HG03060 (cell line): ENCODE measurements around the gene FAM53B.

Experiments
- ATAC-seq: cut with Tn5 transposase; IDR thresholded peaks from one replicate; pipeline ENCODE4 v1.9.1; 2021; ENCODE audit warnings: low read depth, moderate number of reproducible peaks; ENCODE audit not compliant: unreplicated experiment

FAM53B gene

DNA sequence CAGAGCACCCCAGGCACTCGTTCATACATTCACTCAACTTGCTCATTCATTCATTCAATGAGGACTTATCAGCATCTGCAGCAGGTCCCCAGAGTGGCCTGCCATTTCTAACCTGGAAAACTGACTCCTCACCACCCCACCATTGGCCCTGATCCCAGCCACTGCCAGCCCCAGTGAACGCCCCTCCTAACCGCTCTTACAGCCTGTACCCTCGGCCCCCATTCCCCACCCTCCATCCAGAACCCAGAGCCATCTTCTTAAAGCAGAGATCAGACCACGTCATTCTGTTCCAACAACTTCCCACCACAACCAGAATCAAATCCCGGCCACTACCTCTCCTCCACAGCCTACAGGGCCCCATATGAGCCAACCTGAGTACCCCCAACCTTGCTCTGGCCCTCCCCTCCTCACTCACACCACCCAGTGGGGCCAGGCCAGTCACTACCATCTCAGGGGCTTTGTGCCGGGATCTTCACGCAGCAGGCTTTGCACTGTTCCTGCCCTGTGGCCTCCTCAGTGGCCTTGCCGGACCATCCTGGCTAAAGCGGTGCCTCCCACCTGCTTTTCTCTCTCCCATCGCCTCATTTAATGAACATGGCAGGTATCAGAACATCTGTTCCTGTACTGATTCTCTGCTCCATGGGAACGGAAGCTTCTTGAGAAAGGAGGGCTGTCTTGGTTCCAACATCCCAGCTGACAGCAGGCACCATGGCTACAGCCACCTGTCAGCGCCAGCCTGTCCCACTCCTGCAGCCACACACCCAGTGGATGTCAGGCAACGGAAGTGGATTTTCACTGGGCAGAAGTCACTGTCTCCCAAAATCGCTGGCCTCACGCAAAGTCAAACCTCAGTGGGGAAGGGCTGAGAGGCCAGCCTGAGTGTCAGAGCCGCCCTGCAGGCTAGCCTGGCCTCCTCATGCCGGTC, 45.4 kb downstream of the FAM53B start:
- no peak for ATAC-seq

DNA sequence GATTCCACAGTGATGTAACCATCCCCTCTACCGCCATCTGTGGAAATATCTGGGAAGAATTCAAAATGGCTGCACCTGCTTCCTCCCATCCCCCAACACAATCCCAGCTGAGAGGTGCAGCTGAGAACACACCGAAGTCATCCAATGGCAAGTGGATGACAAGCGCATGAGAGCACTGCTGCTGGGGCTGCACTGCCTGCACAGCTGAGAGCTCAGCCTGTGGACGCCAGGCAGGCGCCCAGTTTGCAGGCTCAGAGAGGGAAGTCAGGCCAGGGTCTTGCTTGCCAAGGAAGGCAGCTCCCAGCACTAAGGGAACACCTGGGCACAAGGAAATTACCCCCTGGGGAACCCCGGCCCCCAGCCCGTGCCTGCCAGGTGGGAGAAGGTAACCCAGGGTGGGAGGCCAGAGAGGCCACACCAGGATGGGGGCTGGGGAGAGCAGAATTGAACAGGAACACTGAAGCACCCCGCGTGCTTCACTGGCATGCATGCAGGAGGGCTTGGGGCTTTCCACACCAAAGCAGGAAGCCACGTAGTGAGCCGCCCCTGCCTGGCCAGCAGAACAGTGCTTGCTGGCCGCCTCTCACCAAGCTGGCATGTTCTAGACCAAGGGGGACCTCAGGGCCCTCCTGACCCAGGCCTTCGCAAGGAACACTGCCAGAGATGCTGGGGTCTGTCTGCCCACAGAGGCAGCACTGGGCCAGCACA, 46.2 kb downstream of the FAM53B start:
- no peak for ATAC-seq

DNA sequence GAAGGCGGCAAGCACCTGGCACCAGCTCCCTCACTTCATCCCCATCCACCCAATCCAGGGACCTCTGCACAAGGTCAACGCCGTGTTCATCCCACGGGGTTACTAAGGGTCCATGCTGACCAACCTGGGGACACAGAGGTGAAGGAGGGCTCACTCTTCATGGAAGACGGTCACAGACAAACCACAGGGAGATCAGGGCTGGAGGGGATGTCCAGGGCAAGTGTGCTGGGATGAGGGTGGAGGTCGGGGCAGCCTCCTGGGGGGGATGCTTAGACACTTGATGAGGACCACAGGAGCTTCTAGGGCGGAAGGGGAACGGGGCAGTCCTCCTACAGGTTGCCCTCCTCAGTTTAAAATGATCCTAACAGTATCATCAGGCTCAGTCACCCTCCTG, 46.7 kb downstream of the FAM53B start:
- ATAC-seq, result no peak

DNA sequence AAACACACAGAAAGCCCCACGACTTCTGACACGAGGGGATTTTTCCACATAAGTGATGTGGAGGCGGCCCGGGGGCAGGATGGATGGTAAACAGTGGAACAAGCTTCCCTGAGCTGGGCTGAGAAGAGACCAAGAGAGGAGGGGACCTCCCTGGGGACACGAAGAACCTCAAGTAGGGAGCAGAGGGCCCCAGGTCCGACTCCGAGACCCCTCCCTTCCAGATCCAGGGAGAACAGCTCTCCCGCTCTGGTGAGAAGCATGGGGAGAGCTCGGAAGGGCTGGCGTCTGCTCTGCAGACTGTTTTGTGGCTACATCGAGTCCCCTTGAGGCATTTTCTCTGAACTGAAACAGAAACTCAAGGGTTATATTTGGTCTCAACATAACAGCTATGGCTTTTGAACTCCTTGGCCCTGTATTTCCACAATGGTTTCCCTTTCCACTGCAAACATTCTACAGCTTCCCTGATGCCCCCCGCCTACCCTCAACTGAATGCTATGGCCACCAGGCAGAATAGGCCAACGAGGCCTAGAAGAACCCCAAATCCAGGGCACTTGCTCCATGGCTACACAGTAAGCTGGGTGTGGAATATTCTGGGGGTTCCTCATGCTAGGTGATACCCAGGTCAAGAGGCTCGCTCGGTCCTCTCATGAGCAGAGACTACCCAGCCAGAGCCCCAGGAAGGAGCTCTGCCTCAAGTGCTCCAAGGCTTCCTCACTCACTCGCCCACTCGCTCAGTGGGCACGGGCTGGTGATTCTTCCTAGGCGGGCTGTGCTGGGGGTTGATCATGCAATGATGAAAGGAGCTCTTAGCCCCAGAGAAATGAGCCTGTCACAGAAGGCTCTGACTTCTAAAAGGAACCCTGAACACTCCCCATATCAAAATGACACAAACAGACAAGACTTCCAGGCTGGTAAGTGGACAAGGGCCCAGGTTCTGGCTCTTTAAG, 47.5 kb downstream of the FAM53B start:
- ATAC-seq, result peak; percentile 57

- ATAC-seq, result no peak
Measured at GRCh38 chr10:124695259-124695658, 48.9 kb downstream of the FAM53B start.

- no peak for ATAC-seq
Measured at GRCh38 chr10:124694481-124695220, 49.5 kb downstream of the FAM53B start.

DNA sequence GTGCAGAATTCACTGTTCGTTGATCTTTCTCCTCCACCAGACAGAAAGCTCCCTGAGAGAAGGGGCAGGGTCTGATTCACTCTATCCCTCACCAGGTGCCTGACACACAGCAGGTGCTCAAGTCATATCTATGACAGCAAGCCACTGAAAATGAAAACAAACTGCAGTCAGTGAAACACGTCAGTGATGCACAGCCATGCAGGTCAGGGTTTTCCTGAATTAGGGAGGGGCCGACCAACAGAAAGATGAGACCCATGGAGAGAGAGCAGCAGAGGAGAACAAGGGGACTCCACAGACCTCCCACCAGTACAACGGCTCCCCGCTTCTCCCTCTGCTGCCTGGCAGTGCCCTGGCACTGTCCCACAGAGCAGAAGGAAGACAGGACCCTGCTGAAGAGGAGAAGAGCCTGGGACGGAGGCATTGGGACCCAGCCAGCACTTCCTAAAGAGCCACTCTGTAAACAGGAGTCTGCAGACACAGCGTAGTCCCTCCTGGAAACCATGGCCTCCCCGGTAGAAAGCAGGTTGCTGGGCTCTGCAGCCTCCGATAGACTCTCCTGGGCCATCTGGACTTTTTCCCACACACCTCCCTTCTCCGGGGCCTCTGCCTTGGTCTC, 50.3 kb downstream of the FAM53B start:
- no peak for ATAC-seq

- no peak for ATAC-seq
Measured at GRCh38 chr10:124693396-124693795, 50.8 kb downstream of the FAM53B start.

DNA sequence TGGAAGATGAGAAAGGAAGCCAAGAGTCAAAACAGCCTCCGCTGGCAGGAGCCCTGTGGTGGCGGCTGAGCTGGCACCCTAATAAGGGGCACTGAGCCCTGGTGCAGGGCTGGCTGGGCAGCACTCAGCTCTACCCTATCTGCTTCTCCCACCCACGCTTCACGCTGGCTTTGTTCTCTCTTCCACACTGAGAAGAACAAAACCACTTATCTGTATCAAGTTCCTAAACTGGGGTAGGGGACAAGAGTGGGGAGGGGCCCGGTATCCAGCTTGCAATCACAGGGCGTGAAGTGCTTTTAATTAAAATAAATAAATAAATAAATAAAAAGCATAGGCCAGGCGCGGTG, 52.1 kb downstream of the FAM53B start:
- ATAC-seq, result no peak

DNA sequence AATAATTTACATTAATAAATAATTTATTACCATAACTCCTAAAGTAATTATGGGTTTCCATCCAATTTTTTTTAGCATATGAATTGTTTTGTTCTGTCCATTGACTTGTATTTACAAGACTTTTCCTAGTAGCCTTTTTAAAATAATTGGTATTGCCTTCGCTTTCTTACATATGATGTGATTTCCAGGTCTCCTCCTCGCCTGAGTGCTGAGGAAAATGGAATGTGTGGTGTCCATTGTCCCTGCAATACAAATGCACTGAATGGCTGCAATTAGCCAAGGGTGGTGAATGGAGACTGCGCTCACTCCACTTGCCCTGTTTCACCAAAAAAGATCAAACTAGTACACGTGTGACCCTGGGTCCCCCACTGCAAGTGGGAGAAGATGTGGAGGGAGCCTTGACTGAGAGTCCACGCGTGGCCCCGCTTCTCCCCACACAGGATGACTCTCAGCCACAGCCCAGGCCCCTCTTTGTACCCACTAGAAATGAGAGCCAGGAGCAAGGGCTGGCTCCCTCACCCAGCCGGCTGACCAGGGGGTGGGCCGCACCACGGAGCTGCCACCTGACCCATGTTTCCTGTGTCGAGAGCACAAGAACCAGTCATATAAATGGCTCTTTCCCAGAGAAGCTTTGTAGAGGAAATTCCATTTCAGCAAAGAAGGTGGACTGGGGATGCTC, 52.6 kb downstream of the FAM53B start:
- ATAC-seq, result no peak

DNA sequence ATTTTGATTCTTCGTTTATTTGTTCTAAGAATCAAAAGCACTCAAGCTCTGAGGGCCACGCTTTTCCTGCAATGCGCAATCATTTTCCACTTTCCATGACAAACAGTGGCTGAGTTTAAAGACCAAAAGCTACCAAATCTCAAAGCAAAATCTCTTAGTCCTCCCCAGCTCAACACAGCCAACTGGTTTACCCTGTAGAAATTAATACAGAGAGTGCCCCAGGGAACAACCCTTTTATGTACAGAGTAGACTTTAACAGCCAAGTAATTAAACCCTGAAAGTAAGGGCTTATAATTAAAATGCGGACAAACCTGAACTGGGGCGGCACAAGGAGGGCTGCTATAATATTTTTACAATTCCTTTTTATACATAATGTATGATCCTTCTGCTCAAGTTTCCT, 53.2 kb downstream of the FAM53B start:
- ATAC-seq, result no peak

DNA sequence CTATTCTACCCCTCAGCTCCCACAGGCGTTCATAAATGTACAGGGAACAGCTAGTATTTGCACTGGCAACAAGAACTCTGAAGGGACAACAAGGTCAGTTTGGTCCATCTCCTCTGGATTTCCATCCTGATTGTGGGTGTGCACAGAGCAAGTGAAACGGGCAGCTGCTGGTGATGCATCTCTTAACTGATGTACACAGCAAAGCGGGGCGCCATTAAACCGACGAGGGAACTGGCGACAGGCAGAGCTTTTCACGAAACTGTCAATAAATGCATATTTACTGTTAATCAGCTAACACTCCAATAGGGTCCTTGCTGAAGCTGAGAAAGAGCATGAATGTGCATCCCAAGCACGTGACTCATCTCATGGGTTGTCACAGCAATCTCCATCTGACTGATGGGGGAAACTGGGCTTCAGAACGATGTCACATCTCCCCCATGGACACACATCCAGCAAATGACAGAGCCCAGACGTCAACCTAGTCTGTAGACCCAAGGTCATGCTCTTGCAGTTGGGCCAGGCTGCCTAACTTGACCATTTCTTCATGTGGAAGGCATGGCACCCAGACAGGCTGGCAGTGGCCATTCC, 54.2 kb downstream of the FAM53B start:
- ATAC-seq, result no peak

DNA sequence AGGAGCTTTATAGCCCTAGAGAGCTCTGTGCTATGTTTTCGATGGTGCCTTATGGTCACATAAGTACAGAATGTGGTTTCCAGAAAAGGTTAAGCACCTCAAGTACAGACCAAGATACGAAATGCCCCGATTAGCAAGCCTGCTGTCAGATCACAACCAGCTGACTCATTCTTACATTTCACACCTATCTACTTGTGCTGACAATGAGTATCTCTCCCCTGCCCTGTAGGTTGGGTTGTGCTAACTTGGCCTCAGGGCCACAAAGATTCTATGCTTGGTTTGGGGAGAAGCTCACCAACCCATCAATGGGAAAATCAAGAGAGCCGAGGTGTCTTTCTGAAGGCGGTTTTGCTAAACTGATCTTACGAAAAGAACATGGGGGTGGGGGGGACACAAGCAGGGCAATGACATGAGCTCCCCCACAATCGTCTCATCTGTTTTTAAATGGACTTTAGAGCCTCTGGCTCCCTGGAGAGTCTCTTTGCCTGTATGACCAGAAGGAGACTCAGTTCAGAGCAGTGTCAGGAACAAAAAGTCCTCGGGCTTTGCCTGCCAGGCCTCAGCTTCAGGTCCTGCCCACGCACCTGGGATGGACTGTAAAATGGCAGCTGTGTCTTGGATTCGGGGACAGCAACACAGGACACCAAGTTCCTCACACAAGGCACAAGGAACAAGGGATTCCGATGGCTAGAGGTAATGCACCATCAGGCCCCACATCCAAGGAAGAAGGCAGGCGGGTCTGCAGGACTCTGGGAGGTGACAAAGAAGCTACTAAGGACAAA, 55.1 kb downstream of the FAM53B start:
- ATAC-seq, result peak; percentile 91

DNA sequence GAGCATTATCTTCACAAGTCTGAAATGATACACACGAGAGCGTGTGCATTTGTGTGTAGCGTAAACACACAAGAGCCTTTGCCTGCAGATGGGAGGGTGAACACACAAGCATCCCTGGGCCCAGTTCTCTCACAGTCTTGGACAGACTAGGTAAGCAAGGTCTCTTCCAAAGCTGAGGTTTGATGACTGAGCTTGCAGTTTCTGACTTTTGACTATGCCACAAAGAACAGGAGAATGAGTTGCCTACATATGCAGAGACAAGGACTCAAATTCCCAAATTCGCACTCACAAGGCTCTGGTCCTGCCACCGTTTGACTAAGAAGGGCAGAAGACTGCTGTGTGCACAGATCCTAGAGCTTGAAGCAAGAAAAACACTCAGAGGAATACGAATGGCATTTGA, 55.8 kb downstream of the FAM53B start:
- no peak for ATAC-seq

DNA sequence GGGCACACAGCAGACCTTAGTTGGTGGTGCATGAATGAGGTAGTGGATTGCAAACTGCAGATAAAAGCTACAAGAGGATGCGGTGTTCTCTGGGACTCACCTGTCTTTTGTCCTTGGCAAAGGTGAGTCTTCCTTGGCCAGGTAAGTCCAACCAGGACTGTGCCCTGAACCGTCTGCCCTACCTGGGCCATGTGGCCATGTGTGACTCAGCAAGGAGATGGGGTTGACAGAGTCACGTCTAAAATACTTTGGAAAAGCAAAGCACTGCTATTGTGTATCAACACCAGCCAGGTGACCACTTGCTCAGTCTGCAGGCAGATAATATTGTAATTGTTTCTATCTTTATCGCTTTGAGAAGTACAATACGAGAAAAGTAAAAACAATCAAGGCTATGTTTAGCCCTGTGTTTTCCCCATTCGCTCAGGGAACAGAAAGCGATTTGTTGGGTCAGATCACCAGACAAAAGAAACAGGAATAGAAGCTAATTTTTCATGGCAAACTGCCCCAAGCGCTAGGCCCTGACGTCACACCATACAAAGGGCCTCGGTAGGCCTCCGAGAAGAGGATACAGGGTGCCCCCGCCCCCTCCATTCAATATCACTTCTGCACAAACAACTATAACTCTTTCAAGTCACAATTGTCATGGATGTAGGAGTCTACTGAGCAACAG, 57.3 kb downstream of the FAM53B start:
- ATAC-seq, result no peak

GRCh38 chr10:124685261-124685660, 58.9 kb downstream of the FAM53B start:
- no peak for ATAC-seq

GRCh38 chr10:124683814-124684213, 60.4 kb downstream of the FAM53B start:
- ATAC-seq, result no peak
